Measurements from ENCODE around the gene GPATCH2. TPM values are rescaled to one million over a fixed set of nuclear protein-coding genes. Genes with fewer than 3 reads are reported as not detected.

The GPATCH2 gene
- total RNA-seq, 1 experiment from 2014 or later, result 11.2 TPM

DNA sequence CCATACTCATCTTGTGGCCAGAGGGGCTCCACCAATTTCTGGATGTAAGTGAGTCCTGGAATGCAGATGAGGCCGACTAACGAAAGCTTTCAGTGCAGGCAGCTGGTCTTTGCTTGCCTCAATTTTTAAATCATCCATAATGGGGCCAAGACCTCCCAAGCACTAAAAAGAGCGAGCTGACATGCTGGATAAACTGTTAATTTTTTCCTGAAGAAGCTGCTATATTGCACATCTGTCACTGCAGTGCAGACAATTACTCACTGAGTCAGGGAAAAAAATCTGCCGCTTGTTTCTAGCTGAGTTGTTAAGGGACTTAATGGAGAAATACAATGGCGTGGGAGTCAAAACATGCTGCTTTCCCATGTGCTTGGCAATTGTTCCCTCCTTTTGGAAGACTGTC is 205.5 kb downstream of the GPATCH2 start:
- intact Hi-C loops (cut with micrococcal nuclease; ENCODE audit: unreplicated experiment), result no loop called here
- Histone ChIP-seq H3K4me3 (ENCODE audit: low read depth in 2 of 2, low read length in 2 of 2) (no peak overlapping the region), H3K36me3 (ENCODE audit: control insufficient read depth, insufficient read depth, low read length) (no peaks in the 10 kb centered on the region), H3K27me3 (ENCODE audit: control insufficient read depth, insufficient read depth, low read length) (no peaks in the 10 kb centered on the region; the same call in 1 of the 2 replicates), H3K9me3 (ENCODE audit: control insufficient read depth, insufficient read depth, low read depth, low read length) (no peaks in the 10 kb centered on the region), H3K27ac (ENCODE audit: low read length) (no peak overlapping the region), H3K4me1 (ENCODE audit: control insufficient read depth, insufficient read depth, low read length) (no peaks in the 10 kb centered on the region)
- ChIA-PET CTCF (no interaction called here), POLR2A (no interaction called here)
- DNase-seq (ENCODE audit: low read depth, low spot score) (no peak), ATAC-seq (no peak)
- TF ChIP-seq, protein P1, sequence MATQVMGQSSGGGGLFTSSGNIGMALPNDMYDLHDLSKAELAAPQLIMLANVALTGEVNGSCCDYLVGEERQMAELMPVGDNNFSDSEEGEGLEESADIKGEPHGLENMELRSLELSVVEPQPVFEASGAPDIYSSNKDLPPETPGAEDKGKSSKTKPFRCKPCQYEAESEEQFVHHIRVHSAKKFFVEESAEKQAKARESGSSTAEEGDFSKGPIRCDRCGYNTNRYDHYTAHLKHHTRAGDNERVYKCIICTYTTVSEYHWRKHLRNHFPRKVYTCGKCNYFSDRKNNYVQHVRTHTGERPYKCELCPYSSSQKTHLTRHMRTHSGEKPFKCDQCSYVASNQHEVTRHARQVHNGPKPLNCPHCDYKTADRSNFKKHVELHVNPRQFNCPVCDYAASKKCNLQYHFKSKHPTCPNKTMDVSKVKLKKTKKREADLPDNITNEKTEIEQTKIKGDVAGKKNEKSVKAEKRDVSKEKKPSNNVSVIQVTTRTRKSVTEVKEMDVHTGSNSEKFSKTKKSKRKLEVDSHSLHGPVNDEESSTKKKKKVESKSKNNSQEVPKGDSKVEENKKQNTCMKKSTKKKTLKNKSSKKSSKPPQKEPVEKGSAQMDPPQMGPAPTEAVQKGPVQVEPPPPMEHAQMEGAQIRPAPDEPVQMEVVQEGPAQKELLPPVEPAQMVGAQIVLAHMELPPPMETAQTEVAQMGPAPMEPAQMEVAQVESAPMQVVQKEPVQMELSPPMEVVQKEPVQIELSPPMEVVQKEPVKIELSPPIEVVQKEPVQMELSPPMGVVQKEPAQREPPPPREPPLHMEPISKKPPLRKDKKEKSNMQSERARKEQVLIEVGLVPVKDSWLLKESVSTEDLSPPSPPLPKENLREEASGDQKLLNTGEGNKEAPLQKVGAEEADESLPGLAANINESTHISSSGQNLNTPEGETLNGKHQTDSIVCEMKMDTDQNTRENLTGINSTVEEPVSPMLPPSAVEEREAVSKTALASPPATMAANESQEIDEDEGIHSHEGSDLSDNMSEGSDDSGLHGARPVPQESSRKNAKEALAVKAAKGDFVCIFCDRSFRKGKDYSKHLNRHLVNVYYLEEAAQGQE (IDR thresholded peaks at IDR 0.05; ENCODE audit: insufficient read depth in 1 of 2, low read depth in 2 of 2, low read length in 1 of 2), result no peak
- TF ChIP-seq TCF7L2 (IDR thresholded peaks at IDR 0.05; ENCODE audit: low read depth, low read length), result no peak
- TF ChIP-seq SIN3A (IDR thresholded peaks at IDR 0.05; ENCODE audit: borderline replicate concordance, insufficient read depth, low read depth, low read length), result no peak
- TF ChIP-seq, protein P2, sequence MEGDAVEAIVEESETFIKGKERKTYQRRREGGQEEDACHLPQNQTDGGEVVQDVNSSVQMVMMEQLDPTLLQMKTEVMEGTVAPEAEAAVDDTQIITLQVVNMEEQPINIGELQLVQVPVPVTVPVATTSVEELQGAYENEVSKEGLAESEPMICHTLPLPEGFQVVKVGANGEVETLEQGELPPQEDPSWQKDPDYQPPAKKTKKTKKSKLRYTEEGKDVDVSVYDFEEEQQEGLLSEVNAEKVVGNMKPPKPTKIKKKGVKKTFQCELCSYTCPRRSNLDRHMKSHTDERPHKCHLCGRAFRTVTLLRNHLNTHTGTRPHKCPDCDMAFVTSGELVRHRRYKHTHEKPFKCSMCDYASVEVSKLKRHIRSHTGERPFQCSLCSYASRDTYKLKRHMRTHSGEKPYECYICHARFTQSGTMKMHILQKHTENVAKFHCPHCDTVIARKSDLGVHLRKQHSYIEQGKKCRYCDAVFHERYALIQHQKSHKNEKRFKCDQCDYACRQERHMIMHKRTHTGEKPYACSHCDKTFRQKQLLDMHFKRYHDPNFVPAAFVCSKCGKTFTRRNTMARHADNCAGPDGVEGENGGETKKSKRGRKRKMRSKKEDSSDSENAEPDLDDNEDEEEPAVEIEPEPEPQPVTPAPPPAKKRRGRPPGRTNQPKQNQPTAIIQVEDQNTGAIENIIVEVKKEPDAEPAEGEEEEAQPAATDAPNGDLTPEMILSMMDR (IDR thresholded peaks at IDR 0.05), result no peak
- no peak for TF ChIP-seq POLR2AphosphoS5 (IDR thresholded peaks at IDR 0.05; ENCODE audit: low read depth, low read length)
- no TSS peak for BruUV-seq (replicated peaks)
- in situ Hi-C loops (cut with HindIII; ENCODE audit: low pct_unique_long_range_greater_than_20kb, low sequenced_read_pairs), result no loop called here

- BruUV-seq (replicated peaks), result no TSS peak
Measured at GRCh38 chr1:217419194-217419551, 211.7 kb downstream of the GPATCH2 start.

More at GRCh38 chr1:217419194-217419551, 211.7 kb downstream of the GPATCH2 start:
- ATAC-seq, result no peak
- TF ChIP-seq POLR2AphosphoS5 (IDR thresholded peaks at IDR 0.05; ENCODE audit: low read depth, low read length) (no peak), SIN3A (IDR thresholded peaks at IDR 0.05; ENCODE audit: borderline replicate concordance, insufficient read depth, low read depth, low read length) (no peak), TCF7L2 (IDR thresholded peaks at IDR 0.05; ENCODE audit: low read depth, low read length) (no peak)
- TF ChIP-seq, protein P1 (IDR thresholded peaks at IDR 0.05; ENCODE audit: insufficient read depth in 1 of 2, low read depth in 2 of 2, low read length in 1 of 2), result no peak
- TF ChIP-seq, protein P2 (IDR thresholded peaks at IDR 0.05), result no peak
- in situ Hi-C loops (cut with HindIII; ENCODE audit: low pct_unique_long_range_greater_than_20kb, low sequenced_read_pairs), result no loop called here
- Histone ChIP-seq H3K4me3 (ENCODE audit: low read depth in 2 of 2, low read length in 2 of 2) (no peak overlapping the region), H3K36me3 (ENCODE audit: control insufficient read depth, insufficient read depth, low read length) (no peaks in the 10 kb centered on the region), H3K4me1 (ENCODE audit: control insufficient read depth, insufficient read depth, low read length) (no peaks in the 10 kb centered on the region), H3K9me3 (ENCODE audit: control insufficient read depth, insufficient read depth, low read depth, low read length) (no peaks in the 10 kb centered on the region), H3K27me3 (ENCODE audit: control insufficient read depth, insufficient read depth, low read length) (no peaks in the 10 kb centered on the region; the same call in none of the 2 replicates), H3K27ac (ENCODE audit: low read length) (no peak overlapping the region)
- intact Hi-C loops (cut with micrococcal nuclease; ENCODE audit: unreplicated experiment), result no loop called here
- POLR2A ChIA-PET, result no interaction called here
- CTCF ChIA-PET, result no interaction called here
- no peak for DNase-seq (ENCODE audit: low read depth, low spot score)
